Uterus (tissue), 4 donors: ENCODE data around the gene GLDC. TPM values are rescaled to one million over a fixed set of nuclear protein-coding genes. Genes with fewer than 3 reads are reported as not detected.
A peak's percentile ranks its signal among the peaks of the same experiment; 100 is the strongest.

Source experiments
- DNase-seq, 2 donors: peaks; one replicate each; pipeline ENCODE4 v3.0.0-alpha.2; 2019 to 2020
- H3K27ac ChIP-seq, 2 donors: fragments of 200-600 bp; sonication (generic); 1 replicate in 1 of 2; 2 replicates in 1 of 2; pipeline ENCODE4 v1.5.1; 2016 to 2018
- H3K27me3 ChIP-seq, 2 donors: fragments of 200-600 bp; sonication (generic); one replicate each; pipeline ENCODE4 v1.5.1; 2018 to 2019; ENCODE audit warnings: control low read depth in 1 of 2
- H3K36me3 ChIP-seq, 2 donors: fragments of 200-600 bp; sonication (generic); one replicate each; pipeline ENCODE4 v1.5.1; 2019; ENCODE audit warnings: control low read depth in 1 of 2
- H3K4me1 ChIP-seq, 2 donors: fragments of 200-600 bp; sonication (generic); one replicate each; pipeline ENCODE4 v1.5.1; 2018 to 2019; ENCODE audit warnings: control low read depth in 1 of 2
- H3K4me3 ChIP-seq, 2 donors: fragments of 200-600 bp; sonication (generic); 1 replicate in 1 of 2; 2 replicates in 1 of 2; pipeline ENCODE4 v1.5.1; 2018 to 2019; ENCODE audit warnings: mild to moderate bottlenecking in 1 of 2
- H3K9me3 ChIP-seq, 2 donors: fragments of 200-600 bp; sonication (generic); one replicate each; pipeline ENCODE4 v1.5.1; 2019; ENCODE audit warnings: control low read depth in 1 of 2
- POLR2A ChIP-seq, 2 donors: fragments of 450-650 bp; IDR thresholded peaks; one replicate each; pipeline ENCODE4 v1.6.1; 2016; ENCODE audit warnings: antibody characterized with exemption in 2 of 2, mild to moderate bottlenecking in 1 of 2, moderate library complexity in 1 of 2
- intact Hi-C: fragments of 100-400 bp; cut with DNase I; formaldehyde crosslinking; loops from one replicate; pipeline ENCODE4 v1.15.1; 2023; ENCODE audit warnings: low total_unique reads
- total RNA-seq, 4 donors: library from RNA; depleted of rRNA in 3 of 4; stranded (reverse); fragments of >200 nt in 3 of 4; gene quantifications; one replicate each; pipeline versions ENCODE4 v1.1.0 to v1.2.4, GENCODE V29; 2014 to 2023
- TF ChIP-seq, protein P1 (sequence below), 4 experiments: fragments of 200-600 bp in 2 of 4; fragments of 450-650 bp in 2 of 4; sonication (generic) in 2 of 4; IDR thresholded peaks; one replicate each; pipeline ENCODE4 v1.5.1; 2016 to 2019; ENCODE audit warnings: antibody characterized with exemption in 4 of 4, mild to moderate bottlenecking in 2 of 4, moderate library complexity in 1 of 4
- donor health status: DM: yes; HTN: yes; CAD: no.

Gene GLDC
- total RNA-seq, 4 donors from 2014 or later = 0.26 to 8.4 (median 0.79) TPM; not detected in 1

DNA sequence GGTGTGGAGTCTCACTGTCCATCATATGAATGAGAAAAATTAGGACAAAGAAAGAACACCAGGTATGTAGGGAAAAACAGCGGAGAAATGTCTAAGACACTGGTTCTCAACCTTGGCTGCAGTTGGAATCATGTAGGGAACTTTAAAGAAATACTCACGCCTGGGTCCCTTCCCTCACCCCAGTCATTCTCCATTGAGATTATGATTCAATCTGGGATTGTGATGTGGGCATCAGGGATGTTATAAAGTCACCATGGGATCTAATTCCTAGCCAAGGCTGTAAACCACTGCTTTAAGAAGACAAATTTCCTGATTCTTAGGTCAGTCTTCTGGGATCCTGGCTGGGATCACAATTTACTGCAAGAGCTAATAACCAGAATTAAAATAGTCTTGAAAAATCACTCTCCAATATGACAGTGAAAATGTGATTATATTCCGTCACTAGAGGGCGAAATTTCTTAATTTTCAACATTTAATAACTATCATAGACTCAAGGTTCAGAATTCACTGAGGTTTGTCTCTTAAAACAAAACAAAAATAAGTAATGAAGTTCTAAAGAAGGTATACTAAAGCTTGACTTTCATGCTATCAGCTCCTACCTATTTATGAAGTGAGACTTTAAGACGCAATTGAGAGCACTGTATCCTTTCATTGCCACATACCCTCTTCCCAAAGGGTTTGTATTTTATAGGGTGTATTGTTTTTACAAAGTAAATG lies 60.5 kb downstream of the GLDC start:
- no peaks in the 10 kb centered on the region for H3K36me3 ChIP-seq
- no peaks in the 10 kb centered on the region for H3K27me3 ChIP-seq
- no peak overlapping the region for H3K4me3 ChIP-seq
- intact Hi-C loops = no loop called here
- no peak overlapping the region for H3K27ac ChIP-seq
- H3K9me3 ChIP-seq = no peaks in the 10 kb centered on the region
- no peaks in the 10 kb centered on the region for H3K4me1 ChIP-seq
- DNase-seq = no peak
- no peak for TF ChIP-seq POLR2A (IDR thresholded peaks at IDR 0.05)
- TF ChIP-seq, protein P1, sequence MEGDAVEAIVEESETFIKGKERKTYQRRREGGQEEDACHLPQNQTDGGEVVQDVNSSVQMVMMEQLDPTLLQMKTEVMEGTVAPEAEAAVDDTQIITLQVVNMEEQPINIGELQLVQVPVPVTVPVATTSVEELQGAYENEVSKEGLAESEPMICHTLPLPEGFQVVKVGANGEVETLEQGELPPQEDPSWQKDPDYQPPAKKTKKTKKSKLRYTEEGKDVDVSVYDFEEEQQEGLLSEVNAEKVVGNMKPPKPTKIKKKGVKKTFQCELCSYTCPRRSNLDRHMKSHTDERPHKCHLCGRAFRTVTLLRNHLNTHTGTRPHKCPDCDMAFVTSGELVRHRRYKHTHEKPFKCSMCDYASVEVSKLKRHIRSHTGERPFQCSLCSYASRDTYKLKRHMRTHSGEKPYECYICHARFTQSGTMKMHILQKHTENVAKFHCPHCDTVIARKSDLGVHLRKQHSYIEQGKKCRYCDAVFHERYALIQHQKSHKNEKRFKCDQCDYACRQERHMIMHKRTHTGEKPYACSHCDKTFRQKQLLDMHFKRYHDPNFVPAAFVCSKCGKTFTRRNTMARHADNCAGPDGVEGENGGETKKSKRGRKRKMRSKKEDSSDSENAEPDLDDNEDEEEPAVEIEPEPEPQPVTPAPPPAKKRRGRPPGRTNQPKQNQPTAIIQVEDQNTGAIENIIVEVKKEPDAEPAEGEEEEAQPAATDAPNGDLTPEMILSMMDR (IDR thresholded peaks at IDR 0.05) = peak in 3 of 4 experiments; percentile 23 to 50 (median 36)

GRCh38 chr9:6581253-6581652 lies 64.3 kb downstream of the GLDC start:
- intact Hi-C loops = no loop called here
- no peak overlapping the region for H3K27ac ChIP-seq
- no peak for DNase-seq
- H3K4me1 ChIP-seq = no peaks in the 10 kb centered on the region
- H3K27me3 ChIP-seq = no peaks in the 10 kb centered on the region
- TF ChIP-seq, protein P1 (IDR thresholded peaks at IDR 0.05) = no peak
- no peak for TF ChIP-seq POLR2A (IDR thresholded peaks at IDR 0.05)
- H3K4me3 ChIP-seq = no peak overlapping the region
- H3K9me3 ChIP-seq = no peaks in the 10 kb centered on the region
- no peaks in the 10 kb centered on the region for H3K36me3 ChIP-seq

DNA sequence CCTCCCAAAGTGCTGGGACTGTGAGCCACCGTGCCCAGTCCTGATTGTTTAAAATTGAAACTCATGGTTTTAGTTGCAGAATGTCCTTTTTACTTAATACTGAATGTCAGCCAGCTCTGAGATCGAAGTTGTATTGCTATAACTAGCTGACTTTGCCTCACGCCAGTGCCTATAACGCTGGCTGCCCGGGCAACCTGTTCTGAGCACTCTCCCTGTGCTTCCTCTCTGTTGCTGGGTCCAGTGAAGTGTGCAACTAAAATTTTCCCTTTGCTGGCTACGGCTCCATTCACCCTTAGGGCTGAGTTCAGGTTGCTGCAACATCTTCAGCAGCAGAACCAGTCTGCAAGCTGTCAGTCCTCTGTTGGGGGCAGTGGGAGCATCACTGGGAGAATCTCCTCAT lies 65.9 kb downstream of the GLDC start:
- DNase-seq = no peak
- Histone ChIP-seq H3K9me3 (no peaks in the 10 kb centered on the region), H3K36me3 (no peaks in the 10 kb centered on the region), H3K27me3 (no peaks in the 10 kb centered on the region), H3K27ac (no peak overlapping the region), H3K4me1 (no peaks in the 10 kb centered on the region), H3K4me3 (no peak overlapping the region)
- intact Hi-C loops = no loop called here
- TF ChIP-seq, protein P1 (IDR thresholded peaks at IDR 0.05) = no peak
- no peak for TF ChIP-seq POLR2A (IDR thresholded peaks at IDR 0.05)

DNA sequence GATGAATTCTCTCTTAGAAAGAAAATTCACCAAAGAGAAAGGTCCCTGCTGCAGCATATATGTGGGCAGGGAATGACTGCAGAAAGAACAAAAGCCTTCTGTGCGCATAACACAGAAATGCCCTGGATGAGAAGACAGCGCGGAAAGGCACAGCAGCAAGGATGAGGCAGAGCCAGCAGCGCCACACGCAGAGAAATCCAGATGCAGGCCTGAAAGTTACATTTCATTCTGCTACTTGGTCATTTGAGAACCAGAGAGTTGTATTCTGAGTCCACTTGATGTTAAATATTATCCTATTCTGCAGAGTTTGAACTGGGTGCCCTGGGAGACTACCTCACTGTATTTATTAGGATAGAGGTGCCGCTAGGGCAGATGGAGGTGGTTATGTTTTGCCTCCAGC lies 68.5 kb downstream of the GLDC start:
- Histone ChIP-seq H3K27me3 (no peaks in the 10 kb centered on the region), H3K4me1 (no peaks in the 10 kb centered on the region), H3K36me3 (no peaks in the 10 kb centered on the region), H3K4me3 (no peak overlapping the region), H3K9me3 (no peaks in the 10 kb centered on the region), H3K27ac (no peak overlapping the region)
- no peak for DNase-seq
- intact Hi-C loops = no loop called here
- no peak for TF ChIP-seq POLR2A (IDR thresholded peaks at IDR 0.05)
- TF ChIP-seq, protein P1 (IDR thresholded peaks at IDR 0.05) = no peak

- intact Hi-C loops = no loop called here
- H3K27ac ChIP-seq = no peak overlapping the region
- no peak overlapping the region for H3K4me3 ChIP-seq
- no peak for DNase-seq
- H3K36me3 ChIP-seq = no peaks in the 10 kb centered on the region
- H3K9me3 ChIP-seq = no peaks in the 10 kb centered on the region
- H3K27me3 ChIP-seq = no peaks in the 10 kb centered on the region
- no peaks in the 10 kb centered on the region for H3K4me1 ChIP-seq
- no peak for TF ChIP-seq POLR2A (IDR thresholded peaks at IDR 0.05)
- TF ChIP-seq, protein P1 (IDR thresholded peaks at IDR 0.05) = no peak
These were observed 70.0 kb downstream of the GLDC start for GRCh38 chr9:6575324-6576034.
